ENCODE measurements around the gene FRAT1. TPM values are rescaled to one million over a fixed set of nuclear protein-coding genes. Genes with fewer than 3 reads are reported as not detected.

Gene FRAT1
- polyA plus RNA-seq, 4 donors: 3.5 to 4.0 (median 3.7) TPM

DNA sequence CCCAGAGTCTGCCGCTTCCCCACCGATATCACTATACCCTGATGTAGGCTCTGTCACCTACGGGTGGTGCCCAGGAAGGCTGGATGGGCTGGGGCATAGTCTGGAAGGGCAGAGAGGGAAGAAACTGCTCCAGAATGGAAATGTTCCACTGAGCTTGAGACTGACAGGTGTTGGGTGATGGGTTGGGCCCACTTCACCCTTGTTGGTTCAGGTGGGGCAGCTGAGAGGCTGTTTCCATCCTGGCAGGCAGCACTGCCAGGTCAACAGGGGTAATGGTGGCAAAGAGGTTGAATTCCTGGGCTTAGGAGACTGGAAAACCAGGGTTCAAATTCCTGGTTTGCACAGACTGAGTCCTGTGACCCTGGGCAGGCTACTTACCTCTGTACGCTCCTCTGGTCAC, 44.0 kb downstream of the FRAT1 start:
- no peak for DNase-seq (ENCODE audit: low read depth in 4 of 4, low spot score in 3 of 4)

- DNase-seq (ENCODE audit: low read depth in 4 of 4, low spot score in 3 of 4): no peak
These were observed 46.8 kb downstream of the FRAT1 start for GRCh38 chr10:97365761-97366351.

DNA sequence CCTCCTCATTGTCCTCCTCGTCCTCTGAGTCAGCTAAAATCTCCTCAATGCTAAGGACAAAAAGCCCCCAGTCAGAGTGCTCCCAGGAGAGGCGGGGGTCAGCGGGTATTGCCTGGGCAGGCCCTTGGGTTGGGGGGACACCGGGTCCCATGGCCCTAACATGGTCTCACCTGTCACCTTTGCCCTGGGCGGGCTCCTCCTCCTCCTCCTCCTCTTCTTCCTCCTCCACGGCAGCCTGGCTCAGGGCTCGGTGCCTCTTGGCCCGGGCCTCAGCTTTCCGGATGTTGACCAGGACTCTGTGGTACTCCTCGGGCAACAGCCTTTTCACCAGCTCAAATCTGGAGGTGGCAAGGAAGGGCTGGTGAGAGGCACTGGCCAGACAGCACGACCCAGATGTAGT, 47.5 kb downstream of the FRAT1 start:
- no peak for DNase-seq (ENCODE audit: low read depth in 4 of 4, low spot score in 3 of 4)

- DNase-seq (ENCODE audit: low read depth in 4 of 4, low spot score in 3 of 4): no peak
These were observed 48.1 kb downstream of the FRAT1 start for GRCh38 chr10:97367126-97367649.

Other genes with a start within 250 kb of the FRAT1 start
- 1 to 10 TPM; 5.4 to 7.7 (median 6.9) TPM for gene SLIT1, start 133.3 kb upstream of the FRAT1 start, polyA plus RNA-seq (ENCODE audit: insufficient read length in 4 of 4)
- 10 to 100 TPM; 29.9 to 38.4 (median 30.9) TPM for gene ARHGAP19, start 26.6 kb upstream of the FRAT1 start, polyA plus RNA-seq (ENCODE audit: insufficient read length in 4 of 4)
- gene FRAT2, start 15.5 kb downstream of the FRAT1 start, polyA plus RNA-seq (ENCODE audit: insufficient read length in 4 of 4): 10 to 100 TPM; 12.4 to 14.0 (median 13.4) TPM
- gene RRP12, start 82.1 kb downstream of the FRAT1 start, polyA plus RNA-seq (ENCODE audit: insufficient read length in 4 of 4): 10 to 100 TPM; 20.0 to 24.5 (median 21.4) TPM
- 100 to 1,000 TPM; 176 to 209 (median 186) TPM for gene PGAM1, start 106.9 kb downstream of the FRAT1 start, polyA plus RNA-seq (ENCODE audit: insufficient read length in 4 of 4)
- gene EXOSC1, start 126.7 kb downstream of the FRAT1 start, polyA plus RNA-seq (ENCODE audit: insufficient read length in 4 of 4): 10 to 100 TPM; 31.4 to 38.7 (median 35.9) TPM
- gene ZDHHC16, start 126.9 kb downstream of the FRAT1 start, polyA plus RNA-seq (ENCODE audit: insufficient read length in 4 of 4): 10 to 100 TPM; 35.9 to 40.2 (median 37.7) TPM
- 10 to 100 TPM; 80.3 to 88.4 (median 82.9) TPM for gene MMS19, start 179.2 kb downstream of the FRAT1 start, polyA plus RNA-seq (ENCODE audit: insufficient read length in 4 of 4)
- 10 to 100 TPM in 1 of 4 donors, 1 to 10 TPM in 3; 9.2 to 12.6 (median 9.3) TPM for gene UBTD1, start 179.7 kb downstream of the FRAT1 start, polyA plus RNA-seq (ENCODE audit: insufficient read length in 4 of 4)